GM19395 (cell line): Measurements from ENCODE around the gene PTPRN2.

ENCODE experiments used
- ATAC-seq: cut with Tn5 transposase; IDR thresholded peaks from one replicate; pipeline ENCODE4 v1.9.1; 2021; ENCODE audit warnings: mild to moderate bottlenecking, moderate library complexity; ENCODE audit not compliant: unreplicated experiment

PTPRN2 gene

DNA sequence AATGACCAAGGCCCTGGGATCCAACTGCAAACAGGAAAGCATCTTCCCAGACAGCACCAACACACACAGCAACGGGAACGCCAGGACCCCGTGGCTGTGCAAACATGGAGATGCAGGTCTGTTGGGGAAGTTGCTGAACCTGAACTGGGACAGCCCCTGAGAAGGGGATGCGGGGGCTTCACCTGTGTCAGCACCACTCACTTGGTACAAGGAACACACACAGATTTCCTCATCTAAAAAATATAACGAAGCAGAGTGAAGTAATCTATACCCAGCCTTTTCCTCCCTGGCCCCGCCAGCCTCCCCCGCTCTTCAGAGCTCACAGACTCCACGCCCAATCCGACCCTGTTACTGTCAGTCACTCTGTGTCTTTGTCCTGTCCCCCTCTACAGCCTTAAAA is 93.0 kb downstream of the PTPRN2 start:
- ATAC-seq = no peak

DNA sequence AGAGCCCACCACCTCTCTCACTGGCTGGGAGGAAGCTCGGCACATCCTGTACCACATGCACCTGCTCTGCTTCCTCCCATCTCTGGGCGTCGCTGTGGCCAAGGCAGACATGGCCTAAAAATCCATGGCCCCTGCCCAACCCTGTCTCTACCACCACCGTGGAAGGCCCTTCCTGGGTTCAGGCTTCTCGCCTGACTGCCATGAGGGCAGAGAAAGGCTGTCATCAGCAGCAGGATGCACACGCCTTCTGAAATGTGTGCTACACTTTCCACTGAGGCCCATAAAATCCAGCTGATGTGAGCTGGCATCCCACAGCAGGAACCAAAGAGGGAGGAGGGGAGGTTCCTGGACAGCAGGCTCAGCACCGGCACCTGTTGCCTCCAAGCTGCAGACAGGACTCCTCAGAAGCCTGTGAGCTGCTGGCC is 93.4 kb downstream of the PTPRN2 start:
- ATAC-seq = no peak

DNA sequence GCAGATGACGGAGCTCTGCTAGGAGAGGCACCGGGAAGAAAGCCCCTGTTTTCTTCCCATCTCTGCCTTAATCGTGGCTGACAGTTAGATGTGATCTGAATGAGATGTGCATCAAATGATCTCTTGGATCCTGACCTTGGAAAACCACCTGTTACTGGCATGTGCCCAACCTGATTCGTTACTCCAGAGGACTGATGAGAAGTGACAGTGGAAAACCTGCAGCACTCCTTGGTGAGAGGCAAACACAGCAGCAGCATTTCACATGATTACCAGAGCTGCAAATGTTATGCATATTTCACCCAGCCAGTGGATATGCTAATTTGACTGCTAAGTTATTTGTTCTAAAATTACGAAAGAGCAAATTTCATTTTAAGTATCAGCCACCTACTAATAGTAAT is 95.3 kb downstream of the PTPRN2 start:
- no peak for ATAC-seq

DNA sequence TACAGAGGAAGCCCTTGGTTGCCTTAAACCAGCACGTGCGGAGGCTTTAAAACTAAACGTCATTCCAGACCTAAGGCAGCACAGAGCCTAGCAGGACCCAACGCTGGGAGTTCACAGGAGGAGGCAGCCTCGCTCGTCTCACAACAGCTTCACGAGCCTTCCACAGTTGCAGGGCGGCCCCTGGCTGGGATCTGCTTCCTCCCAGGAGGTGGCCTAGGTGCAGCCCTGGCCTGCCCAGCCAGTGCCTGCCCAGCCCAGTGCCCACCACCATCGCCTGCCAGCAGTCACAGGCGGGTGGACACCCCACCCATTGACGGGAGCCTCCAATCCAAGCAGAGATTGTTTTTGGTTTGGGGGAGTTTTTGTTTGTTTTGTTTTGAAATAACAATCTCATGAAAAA is 96.5 kb downstream of the PTPRN2 start:
- ATAC-seq = no peak

DNA sequence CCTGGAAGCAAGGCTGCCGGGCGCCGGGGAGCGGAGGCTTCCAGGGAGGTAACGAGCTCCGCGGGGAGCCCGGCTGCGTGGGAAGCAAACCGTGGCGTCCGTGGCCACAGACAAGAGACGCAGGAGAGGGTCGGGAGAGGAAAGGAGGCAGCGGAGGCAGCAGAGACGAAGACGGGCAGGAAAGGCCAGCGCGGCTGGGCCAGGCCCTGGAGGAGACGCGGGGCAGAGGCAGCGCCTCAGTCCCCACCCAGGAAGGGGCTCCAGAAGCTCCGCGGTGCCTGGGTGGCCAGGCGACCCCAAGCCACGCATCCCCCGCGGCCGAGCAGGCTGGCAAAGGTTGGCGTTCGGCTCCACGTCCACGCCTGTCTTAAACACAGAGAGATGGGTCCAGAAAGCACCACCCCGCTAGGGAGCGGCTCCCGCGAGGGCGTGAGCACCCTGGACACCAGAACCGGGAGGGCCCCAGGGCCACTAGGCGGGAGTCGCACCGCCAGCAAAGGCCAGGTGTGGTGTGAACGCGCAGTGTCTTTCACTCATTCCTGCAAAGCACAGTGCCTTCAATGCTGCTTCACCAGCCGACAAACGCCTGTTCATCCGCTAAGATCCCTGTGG is 97.3 kb downstream of the PTPRN2 start:
- ATAC-seq = no peak

DNA sequence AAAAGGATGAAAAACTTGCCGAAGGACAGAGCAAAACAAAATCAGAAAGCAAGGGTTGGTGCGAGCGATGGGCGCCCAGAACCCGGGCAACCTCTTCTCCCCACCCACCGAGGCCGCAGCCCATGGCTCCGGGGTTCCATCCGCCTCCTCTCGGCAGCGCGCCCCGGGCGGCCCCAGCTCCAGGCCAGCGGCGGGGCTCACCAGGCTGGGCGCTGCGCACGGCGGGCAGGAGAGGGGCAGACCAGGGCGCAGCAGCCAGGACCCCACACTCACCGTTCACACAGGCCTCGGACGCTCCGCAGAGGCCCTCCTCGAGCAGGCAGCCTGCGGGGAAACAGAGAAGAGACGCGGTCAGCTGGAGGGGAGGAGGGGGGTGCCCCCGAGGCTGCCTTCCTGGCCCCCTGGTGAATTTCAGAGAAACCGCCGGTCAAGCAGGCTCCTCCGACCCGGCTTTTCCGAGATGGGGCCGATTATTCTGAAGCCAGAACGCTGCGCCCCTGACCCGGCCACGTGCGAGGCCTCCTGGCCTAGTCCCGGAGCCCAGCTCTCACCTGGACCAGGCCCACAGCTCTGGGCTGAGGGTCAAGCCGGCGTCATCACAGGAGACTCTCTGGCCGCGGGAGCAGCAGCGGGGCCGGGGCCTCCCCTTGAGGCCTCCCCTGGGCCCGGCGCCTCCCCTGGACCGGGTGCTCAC is 98.0 kb downstream of the PTPRN2 start:
- ATAC-seq = no peak

DNA sequence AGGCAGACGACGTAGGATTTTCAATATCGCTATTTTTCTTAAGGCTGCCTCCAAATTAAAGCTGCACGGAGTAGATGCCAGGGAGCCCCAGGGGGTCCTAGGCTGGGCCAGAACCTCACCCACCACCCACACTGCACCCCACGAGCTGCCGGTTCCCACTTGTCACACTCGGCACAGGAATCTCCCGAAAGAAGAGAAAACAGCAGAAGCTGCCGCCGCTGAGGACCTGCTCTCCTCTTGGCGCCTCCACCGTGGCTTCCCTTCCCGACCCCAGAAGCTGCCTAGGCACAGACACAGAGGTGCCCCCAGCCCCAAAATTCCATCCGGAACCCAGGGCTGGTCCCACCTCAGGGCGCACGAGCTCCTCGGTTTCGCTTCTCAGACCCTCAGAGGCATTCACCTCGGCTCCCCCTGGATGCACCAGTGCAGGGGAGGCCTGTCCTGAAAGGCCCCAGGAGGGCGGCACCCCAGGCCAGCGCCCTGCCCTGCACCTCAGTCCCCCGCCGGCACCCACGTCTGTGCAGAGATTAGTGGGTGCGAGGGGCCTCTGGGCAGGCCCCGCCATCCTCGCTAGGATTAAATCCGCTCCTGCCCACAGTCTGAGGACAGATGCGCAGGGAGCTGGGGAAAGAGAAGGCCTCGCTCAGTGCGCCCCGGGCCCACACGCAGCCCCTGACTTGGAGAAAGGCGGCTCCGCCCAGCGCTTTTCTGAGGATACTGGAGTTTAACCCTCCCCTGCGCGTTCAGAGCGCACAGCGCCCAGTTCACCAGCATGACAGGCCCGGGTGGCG is 99.2 kb downstream of the PTPRN2 start:
- no peak for ATAC-seq

DNA sequence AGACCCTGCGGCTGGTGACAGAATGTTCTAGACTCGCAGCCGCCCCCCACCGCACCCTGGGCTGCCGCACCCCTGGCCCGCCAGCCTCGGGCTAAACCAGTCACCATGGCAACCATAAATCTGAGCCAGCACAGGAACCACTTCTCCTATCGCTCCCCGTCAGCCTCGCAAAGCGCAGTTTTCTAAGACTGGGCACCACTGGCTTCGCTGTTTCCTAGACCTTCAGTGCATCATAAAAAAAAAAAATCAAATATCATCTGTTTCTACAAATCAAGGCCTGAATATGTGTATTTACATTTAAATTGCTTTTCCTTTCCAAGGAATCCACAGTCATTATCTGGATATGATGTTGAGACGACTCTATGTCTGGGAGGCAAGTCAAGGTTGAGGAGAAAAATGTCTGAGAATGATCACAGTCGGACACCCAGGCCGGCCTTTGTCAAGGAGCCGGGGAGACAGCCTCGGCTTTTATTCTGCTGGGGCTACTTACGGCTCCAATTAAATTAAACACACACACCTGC is 99.9 kb downstream of the PTPRN2 start:
- no peak for ATAC-seq

DNA sequence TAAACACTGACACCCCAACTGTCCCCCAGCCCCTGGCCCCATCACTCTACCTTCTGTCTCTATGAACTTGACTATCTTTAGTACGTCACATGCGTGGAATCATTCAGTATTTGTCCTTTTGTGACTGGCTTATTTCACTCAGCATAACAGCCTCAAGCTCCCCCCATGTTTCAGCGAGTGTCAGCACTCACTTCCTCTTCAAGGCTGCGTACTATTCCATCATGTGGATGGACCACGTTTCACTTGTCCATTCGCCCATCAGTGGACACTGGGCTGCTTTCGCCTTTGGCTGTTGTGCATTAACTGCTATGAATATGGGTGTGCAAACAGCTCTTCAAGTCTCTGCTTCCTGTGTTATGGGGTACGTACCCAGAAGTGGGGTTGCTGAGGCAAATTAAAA is 100.7 kb downstream of the PTPRN2 start:
- no peak for ATAC-seq

DNA sequence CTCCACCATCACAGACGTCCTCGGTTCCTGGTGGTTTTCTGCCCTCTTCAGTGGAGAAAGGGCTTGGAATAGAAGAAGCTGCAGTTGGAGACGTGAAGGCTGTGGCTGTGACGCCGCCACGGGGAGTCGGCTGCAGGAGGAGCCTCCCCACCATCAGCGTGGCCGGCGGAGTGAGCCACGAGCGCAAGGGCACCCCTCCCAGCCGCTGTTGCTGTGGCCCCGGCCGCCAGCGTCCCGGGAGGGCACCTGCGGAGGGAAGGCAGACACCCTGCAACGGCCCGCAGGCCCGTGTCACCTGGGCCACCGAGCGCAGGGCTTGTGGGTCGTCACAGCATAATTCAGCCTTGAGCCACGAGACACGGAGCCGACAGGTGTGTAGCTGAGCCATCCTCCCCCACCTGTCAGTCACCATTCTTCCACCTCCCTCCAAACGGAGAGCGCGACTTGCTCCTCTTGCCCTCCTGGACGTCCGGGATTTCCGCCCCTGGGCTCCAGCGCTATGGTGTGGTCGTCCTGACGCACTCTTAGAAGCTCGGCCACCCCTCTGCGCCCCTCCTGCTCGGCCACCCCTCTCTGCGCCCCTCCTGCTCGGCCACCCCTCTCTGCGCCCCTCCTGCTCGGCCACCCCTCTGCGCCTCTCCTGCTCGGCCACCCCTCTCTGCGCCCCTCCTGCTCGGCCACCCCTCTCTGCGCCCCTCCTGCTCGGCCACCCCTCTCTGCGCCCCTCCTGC is 102.7 kb downstream of the PTPRN2 start:
- ATAC-seq = no peak

DNA sequence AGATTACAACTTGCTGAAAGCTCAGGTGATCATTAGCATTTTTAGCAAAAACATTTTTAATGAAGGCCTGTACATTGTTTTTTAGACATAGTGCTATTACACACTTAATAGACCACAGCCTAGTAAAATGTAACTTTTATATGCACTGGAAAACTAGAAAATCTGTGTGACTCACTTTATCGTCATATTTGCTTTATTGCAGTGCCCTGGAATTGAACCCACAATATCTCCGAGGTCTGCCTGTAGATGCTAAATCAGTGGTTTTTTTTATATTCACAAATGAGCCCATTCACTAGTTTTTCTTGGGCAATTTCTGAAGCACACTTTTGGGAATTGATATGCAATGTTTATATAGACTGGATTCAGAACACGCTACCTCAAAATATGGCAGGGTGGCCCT is 105.1 kb downstream of the PTPRN2 start:
- no peak for ATAC-seq

DNA sequence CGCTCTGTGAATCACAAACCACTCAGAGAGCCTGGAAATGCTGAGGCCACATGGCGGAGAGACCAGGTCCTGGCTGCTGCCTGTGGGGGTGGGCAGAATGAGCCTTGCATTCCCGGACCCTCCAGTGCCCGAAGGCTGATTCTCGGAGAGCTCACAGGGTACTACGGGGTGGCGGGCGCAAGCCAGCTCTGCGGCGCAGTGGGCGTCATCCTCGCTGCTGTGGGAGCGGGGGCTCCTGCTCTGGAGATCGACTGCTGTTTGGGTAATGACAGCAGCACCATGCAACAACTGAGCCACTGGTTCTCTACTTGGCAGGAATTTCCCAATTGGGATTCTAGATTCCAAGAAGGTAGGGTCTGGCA is 108.0 kb downstream of the PTPRN2 start:
- ATAC-seq = no peak

DNA sequence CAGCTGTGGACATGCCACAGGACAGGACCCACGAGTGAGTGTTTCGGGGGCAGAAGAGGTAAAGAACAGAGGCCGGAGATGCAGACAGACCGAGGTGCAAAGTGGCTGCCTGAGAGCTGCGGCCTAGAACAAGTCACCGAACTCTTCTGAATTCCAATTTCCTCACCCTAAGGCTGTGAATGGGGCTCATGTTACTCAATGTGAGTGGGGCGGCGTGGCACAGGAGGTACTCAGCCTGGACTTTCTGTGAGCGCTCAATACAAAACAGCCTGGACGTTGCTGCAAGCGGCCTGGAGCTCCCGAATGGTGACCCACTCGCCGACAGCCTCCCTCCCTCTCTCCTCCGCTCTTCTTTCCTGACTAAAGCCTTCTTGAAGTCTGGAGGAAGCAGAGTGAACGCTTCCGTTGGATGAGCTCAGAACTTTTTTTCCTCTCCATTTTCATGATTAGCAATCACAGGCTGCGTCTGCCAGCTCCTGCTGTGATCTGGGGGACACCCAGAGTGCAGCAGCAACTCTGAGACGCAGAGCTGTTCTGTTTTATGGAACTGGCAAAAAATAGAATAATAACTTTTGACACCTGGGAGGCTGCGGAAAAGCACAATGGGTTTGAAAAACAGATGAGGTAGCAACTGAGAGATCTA is 108.5 kb downstream of the PTPRN2 start:
- no peak for ATAC-seq

DNA sequence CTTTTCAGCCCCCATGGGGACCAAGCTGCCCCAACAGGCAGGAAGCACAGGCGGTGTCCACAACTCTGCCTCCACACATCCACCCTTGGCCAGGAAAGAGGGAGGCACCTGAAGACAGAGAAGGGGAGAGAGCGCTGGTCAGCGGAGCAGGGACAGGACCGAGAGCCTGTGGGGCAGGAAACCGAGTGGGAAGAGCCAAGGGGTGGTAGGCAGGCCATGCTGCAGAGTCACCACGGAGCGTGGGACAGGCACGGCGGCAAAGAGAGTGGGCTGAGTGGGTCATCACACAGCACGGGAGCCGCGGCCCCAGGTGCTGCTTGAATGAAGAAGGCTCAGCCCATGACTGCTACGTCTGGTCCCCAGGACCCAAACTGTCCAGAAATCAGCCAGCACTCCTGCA is 109.8 kb downstream of the PTPRN2 start:
- no peak for ATAC-seq

DNA sequence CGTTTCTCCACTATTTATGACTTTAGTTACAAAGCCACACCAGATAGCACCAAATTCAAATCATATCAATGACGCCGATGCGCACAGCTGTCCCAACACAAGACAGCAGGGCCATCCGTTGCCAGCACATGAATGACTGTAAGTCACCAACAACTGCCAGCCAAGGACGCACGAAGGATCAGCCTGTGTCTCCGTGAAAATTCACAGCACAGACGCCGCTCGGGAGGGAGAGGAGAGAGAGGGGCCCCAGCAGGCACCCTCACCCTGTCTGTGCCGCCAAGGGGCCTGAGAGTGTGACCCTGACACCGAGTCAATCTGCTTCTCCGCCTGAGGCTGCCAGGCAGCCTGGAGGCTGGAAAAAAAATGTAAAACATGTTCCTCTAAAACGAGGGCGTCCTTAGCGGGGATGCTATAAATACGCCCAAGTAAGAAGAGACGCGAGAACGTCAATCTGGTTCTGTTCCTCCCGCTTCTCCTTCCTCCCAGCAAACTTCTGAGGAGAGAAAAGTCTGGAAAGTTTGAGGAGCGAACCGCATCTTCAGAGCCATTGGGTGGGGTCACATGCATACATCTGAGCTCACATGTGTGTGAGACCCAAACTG is 111.2 kb downstream of the PTPRN2 start:
- no peak for ATAC-seq

DNA sequence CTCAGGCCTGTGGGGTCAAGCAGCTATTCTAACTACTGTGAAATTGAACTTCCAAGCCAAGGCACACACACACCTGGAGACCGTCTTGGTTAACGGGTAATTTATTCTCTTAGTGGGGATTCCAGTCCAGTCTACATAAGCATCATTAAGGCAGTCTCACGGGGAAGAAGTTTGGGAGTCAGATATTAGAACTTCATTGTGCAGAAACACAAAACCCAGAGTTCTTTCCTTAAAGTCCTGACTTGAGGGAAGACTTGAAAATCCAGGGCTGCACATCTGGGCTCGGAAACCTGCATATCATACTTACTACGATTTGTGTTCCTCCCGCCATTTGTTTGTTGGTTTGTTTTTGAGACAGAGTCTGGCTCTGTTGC is 112.0 kb downstream of the PTPRN2 start:
- ATAC-seq = no peak

DNA sequence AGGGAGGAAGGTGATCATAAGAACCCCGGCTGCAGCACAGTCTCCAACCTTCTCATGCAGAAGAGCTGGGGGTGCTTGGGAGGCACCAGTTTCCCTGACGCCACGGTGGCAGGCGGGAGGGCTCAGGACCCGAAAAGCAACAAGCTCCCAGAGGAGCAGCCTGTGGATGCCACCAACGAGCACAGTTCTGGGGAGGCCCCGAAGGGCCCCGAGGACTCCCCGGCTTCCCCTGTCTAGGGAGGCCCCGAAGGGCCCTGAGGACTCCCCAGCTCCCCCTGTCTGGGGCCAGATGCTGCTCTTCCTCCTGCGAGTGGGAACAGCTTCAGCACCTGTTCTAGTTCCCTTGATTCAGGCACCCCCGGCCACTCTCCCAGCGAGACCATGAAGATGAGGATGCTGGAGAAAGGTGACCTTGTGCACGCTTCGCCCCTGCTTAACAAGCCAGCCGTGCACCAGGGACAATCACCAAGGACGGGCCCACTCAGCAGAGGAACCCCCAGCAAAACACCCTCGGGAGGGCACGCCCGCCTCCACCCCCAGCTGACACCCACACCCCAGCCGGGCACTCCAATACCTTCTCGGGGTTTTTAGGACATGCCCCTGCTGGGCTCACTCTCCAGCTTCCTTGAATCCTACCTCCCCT is 112.5 kb downstream of the PTPRN2 start:
- ATAC-seq = no peak

DNA sequence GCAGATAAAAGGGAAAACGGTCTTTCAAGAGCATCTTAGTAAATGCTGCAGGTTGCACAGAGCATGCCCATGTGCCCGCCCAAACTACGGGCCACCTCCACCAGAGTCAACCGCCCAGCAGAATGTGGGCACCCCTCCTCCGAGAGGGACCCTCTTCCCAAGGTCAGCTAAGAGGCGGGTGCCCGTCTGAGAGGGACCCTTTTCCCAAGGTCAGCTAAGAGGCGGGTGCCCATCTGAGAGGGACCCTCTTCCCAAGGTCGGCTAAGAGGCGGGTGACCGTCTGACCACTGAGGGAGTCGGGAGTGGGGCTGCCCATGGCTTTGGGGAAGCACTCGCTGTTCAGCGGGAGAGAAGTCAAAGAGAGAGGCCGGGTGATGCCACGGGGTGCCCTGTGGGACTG is 113.1 kb downstream of the PTPRN2 start:
- ATAC-seq = no peak

DNA sequence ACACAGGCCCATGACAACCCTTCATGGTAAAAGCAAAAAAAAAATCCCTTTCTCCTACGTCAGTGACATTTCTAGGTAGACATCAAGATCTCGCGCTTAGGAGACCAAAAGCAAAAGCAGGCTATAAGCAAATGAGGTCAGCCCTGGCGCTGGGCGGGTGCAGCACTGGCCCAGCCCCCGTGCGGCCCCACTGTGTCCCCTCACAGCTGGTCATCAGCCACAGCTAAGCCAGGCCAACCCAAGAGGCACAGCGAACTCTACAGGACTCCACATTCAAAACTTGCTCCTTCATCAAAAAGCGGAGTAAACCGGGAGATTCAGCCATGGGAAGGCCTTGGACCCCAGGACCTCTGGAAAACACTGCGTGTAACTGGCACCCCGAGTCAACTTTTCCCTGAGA is 113.7 kb downstream of the PTPRN2 start:
- no peak for ATAC-seq

DNA sequence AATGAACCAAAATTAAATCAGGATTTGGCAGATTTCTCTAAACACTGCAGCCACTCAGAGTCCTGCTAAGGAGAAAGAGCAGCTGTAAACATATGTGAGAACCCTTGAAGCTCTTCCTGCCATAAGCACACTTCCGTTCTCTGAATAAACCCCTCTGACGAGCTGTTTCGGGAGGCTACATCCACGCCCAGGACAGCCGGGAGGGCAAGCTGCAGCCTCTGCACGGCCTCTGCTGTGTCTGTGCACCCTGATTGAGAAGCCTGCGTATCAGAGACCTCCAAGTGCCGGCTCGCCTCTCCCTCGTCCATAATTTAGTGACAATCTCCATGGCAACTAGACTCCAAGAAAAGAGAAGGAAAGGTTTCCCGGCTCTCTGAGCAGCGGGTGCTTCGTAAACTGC is 114.4 kb downstream of the PTPRN2 start:
- peak; percentile 99 for ATAC-seq
